Omental fat pad (tissue), 4 donors: ENCODE results near the gene PAGR1. TPM values are rescaled to one million over a fixed set of nuclear protein-coding genes. Genes with fewer than 3 reads are reported as not detected.
"Not testable (repeated sequence)": the region's sequence is repeated elsewhere in the genome, so short reads cannot be mapped to it uniquely, and the experiment has no call there.

Experiments
- ATAC-seq: fragments of 150-250 bp; one replicate; pipeline ENCODE4 v1.9.1; 2016; ENCODE audit warnings: mild to moderate bottlenecking, moderate library complexity; ENCODE audit not compliant: low FRiP score
- DNase-seq: peaks from one replicate; pipeline ENCODE4 v3.0.0-alpha.2; 2019; ENCODE audit warnings: low spot score
- total RNA-seq, 4 donors: library from RNA; depleted of rRNA; stranded (reverse); fragments of >200 nt; gene quantifications; one replicate each; pipeline ENCODE4 v1.1.0, GENCODE V29; 2016
- TF ChIP-seq, protein P1 (sequence below), 3 donors: fragments of 450-650 bp; IDR thresholded peaks; one replicate each; pipeline ENCODE4 v1.5.1; 2016 to 2017; ENCODE audit warnings: antibody characterized with exemption in 3 of 3, mild to moderate bottlenecking in 3 of 3, moderate library complexity in 2 of 3

PAGR1 gene
- total RNA-seq, 4 donors from 2014 or later, result 15.6 to 32.9 (median 20.6) TPM

DNA sequence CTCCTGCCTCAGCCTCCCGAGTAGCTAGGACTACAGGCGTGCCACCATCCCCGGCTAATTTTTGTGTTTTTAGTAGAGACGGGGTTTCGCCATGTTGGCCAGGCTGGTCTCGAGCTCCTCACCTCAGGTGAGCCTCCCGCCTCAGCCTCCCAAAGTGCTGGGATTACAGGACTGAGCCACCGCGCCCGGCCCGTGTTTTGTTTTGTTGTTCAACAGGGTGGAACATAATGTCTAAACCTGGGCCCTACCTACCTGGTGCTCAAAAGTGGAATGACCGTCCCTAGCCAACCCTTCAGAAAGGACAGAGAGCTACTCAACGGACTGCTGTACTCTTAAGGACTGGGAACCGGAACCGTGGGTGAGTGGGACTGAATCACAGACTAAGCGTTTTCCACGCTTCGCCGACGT lies 26.2 kb upstream of the PAGR1 start:
- TF ChIP-seq, protein P1, sequence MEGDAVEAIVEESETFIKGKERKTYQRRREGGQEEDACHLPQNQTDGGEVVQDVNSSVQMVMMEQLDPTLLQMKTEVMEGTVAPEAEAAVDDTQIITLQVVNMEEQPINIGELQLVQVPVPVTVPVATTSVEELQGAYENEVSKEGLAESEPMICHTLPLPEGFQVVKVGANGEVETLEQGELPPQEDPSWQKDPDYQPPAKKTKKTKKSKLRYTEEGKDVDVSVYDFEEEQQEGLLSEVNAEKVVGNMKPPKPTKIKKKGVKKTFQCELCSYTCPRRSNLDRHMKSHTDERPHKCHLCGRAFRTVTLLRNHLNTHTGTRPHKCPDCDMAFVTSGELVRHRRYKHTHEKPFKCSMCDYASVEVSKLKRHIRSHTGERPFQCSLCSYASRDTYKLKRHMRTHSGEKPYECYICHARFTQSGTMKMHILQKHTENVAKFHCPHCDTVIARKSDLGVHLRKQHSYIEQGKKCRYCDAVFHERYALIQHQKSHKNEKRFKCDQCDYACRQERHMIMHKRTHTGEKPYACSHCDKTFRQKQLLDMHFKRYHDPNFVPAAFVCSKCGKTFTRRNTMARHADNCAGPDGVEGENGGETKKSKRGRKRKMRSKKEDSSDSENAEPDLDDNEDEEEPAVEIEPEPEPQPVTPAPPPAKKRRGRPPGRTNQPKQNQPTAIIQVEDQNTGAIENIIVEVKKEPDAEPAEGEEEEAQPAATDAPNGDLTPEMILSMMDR (IDR thresholded peaks at IDR 0.05), result no peak
- no peak for ATAC-seq
- no peak for DNase-seq

DNA sequence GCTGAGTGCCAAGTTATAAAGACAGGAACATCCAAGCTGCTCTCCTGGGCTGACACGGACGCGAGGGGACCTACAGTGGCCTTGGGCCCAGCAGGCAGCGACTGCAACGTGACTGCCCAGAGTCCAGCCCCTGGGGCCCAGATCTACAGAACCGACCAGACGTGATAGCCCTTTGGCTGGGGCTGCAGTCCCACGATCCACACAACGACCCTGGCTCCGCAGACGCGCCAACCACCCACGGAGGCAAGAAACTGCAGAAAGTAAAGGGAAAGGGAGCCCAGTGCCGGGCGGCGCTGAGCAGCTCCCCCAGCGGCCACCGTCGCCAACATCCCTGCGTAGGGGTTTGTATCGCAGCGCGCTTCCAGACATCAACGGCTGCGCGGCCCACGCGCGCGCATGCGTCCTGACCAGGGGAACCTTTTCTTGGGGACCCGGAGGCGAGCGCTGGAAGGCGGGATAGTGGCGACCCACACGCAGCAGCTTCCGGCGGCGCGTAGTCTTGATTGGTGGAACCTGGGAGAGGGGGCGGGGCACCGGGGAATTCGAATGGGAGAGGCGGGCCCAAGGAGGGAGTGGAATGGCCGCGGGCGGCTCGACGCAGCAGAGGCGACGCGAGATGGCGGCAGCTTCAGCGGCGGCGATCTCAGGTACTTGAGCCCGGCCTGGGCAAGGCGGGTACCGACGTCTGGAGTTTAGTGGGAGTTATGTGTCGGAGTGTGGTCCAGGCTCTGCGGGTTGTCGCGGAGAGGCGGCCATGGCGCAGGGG lies 25.6 kb upstream of the PAGR1 start, which contains the start of gene KIF22:
KIF22 (plus strand) TSS at position 569 of the 766 bp plus-strand sequence; CDS start at position 578, 9 bp downstream.
- DNase-seq, result peak; percentile 96
- ATAC-seq, result peak; percentile 99
- TF ChIP-seq, protein P1 (IDR thresholded peaks at IDR 0.05), result peak in 2 of 3 donors; percentile 21 to 44

DNA sequence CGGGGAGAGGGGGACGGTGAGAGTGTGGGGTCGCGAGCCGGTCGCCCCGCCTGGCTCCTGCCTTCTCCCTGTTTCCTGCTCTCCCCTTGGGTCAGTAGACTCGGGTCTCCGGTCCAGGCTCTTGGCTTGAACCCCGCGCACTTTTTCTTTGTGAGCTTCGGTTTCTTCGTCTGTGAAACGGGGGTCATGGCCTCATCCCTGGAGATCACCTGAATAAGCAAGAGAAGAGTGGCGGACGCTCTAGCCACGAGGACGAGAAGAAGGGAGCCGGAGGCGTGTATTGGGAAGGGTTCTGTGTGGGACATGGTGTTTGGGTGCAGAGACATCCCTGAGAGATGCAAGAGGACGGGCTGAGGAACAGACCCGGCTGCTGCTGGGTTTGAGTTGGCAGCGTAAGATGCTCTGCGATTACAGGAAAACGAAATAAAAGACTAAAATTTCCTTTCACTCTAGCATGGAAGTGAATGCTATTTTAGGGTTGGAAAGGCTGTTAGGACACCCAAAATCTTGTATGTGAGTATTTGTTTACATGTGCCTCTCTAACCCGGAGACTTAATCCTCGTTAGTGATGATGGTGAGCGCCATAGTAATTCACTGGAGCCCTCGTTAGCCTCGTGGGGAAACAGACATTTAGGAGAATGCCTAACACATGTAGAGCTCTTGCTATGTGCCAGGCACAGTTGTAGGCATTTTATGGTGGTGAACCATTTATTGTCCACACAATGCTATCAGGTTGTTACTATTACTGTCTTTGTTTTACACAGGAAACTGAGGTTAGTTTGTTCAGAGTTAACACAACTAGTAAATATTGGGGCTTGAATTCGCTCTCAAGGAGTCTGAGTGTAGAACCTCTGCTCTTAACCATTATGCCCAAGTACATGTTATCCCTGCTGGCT lies 24.8 kb upstream of the PAGR1 start:
- TF ChIP-seq, protein P1 (IDR thresholded peaks at IDR 0.05), result no peak

DNA sequence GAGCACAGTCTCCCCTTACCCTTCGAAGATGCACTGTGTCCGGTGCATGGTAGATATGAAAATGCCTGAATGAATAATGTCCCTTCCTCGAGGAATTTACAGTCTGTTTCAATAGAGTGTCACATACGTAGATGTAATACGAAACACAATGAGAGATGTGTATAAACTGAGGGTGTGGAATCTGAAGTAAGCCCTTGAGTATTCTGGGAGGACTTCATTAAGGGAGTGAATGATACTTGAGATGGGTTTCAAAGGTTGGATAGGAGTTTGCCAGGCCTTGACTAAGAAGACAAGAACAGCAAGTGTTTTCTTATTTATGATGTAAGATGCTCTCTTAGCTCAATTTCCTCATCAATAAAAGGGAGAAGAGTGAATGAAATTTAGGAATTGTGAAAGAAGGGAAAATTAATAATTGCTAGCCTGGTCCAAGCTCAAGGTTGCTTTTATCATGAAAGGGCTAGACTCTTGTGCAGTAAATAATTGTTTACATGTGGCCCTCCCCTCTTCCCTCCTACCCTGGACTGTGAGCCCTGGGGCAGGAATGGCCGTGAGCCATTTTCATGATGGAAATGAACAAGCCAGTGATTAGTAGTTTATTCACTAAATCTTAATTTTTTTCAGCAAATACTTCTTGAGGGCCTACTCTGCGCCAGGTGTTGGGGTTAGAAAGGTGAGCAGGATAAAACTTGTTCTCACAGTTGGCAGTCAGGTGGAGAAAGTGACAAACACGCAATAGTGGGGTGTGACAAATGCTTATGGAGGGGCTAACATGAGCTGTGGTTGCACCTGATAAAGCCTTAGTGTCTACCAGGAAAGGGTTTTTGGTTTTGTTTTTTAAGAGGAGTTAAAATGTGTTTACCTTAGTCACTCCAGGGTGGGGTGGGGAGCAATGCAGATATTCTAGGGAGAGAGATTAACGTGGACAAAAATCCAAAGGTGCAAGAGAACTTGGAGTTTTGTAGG lies 23.8 kb upstream of the PAGR1 start:
- ATAC-seq, result no peak

More for the DNA sequence above, 24.8 kb upstream of the PAGR1 start:
- peak; percentile 17 for ATAC-seq
- DNase-seq, result no peak

DNA sequence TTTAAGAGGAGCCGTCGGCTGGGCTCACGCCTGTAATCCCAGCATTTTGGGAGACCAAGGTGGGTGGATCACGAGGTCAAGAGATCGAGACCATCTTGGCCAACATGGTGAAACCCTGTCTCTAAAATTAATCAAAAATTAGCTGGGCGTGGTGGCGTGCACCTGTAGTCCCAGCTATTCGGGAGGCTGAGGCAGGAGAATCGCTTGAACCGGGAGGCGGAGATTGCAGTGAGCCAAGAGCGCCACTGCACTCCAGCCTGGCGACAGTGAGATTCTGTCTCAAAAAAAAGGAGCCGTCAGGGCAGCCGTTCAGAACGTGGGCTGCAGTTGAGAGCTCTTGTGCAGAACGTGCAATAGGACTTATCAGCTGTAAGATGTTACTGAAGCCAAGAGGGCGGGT lies 22.8 kb upstream of the PAGR1 start:
- DNase-seq, ATAC-seq: not testable (repeated sequence)

More for the DNA sequence above, 23.8 kb upstream of the PAGR1 start:
- TF ChIP-seq, protein P1 (IDR thresholded peaks at IDR 0.05), result no peak
- no peak for DNase-seq

DNA sequence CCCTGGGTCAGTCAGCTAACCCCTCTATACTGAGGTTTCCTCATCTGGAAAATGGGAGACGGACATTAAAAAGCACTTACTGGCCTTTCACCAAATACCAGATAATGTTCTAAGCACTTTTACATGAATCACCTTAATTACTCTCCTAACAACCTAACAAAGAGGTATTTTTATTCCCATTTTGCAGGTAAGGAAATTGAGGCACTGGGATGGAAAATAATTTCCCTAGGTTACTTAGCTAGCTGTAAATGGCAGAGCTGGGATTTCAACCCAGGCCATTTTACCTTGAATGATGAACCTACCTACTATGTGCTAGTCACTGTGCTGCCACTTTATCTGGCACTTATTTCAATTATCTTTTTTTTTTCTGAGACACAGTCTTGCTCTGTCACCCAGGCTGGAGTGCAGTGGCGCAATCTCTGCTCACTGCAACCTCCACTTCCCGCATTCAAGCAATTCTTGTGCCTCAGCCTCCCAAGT lies 21.7 kb upstream of the PAGR1 start:
- DNase-seq, result no peak
- TF ChIP-seq, protein P1 (IDR thresholded peaks at IDR 0.05), result no peak
- no peak for ATAC-seq
